IPS-15b (cell line): ENCODE data around the gene HOXB1.

Source experiments
- H3K27me3 ChIP-seq: one replicate; pipeline ENCODE4 v1.6.1; 2013; ENCODE audit warnings: low read length; ENCODE audit not compliant: control insufficient read depth, insufficient read depth
- H3K36me3 ChIP-seq: one replicate; pipeline ENCODE4 v1.6.1; 2013; ENCODE audit warnings: low read length; ENCODE audit not compliant: control insufficient read depth, insufficient read depth
- H3K4me1 ChIP-seq: one replicate; pipeline ENCODE4 v1.6.1; 2013; ENCODE audit warnings: mild to moderate bottlenecking, low read length; ENCODE audit not compliant: control insufficient read depth, insufficient read depth
- H3K4me3 ChIP-seq: one replicate; pipeline ENCODE4 v1.5.1; 2013; ENCODE audit warnings: low read depth, low read length
- H3K9ac ChIP-seq: one replicate; pipeline ENCODE4 v1.6.1; 2013; ENCODE audit warnings: low read depth, mild to moderate bottlenecking, low read length
- H3K9me3 ChIP-seq: one replicate; pipeline ENCODE4 v1.6.1; 2013; ENCODE audit warnings: mild to moderate bottlenecking, low read length; ENCODE audit not compliant: control insufficient read depth, insufficient read depth

HOXB1 gene

GRCh38 chr17:48549914-48550501, 19.2 kb upstream of the HOXB1 start:
- Histone ChIP-seq H3K27me3 (peaks cover 97% of the 10 kb centered on the region), H3K4me1 (peaks cover 34% of the 10 kb centered on the region), H3K36me3 (no peaks in the 10 kb centered on the region), H3K4me3 (peak overlapping the region; percentile 30), H3K9me3 (no peaks in the 10 kb centered on the region), H3K9ac (no peak overlapping the region)

GRCh38 chr17:48549281-48549630, 18.4 kb upstream of the HOXB1 start:
- Histone ChIP-seq H3K9me3 (no peaks in the 10 kb centered on the region), H3K9ac (no peak overlapping the region), H3K4me3 (no peak overlapping the region), H3K36me3 (no peaks in the 10 kb centered on the region), H3K27me3 (peaks cover 94% of the 10 kb centered on the region), H3K4me1 (peaks cover 34% of the 10 kb centered on the region)

GRCh38 chr17:48548523-48549280, 17.9 kb upstream of the HOXB1 start:
- H3K9ac ChIP-seq: no peak overlapping the region
- peaks cover 94% of the 10 kb centered on the region for H3K27me3 ChIP-seq
- no peaks in the 10 kb centered on the region for H3K36me3 ChIP-seq
- peak overlapping the region; percentile 30 for H3K4me3 ChIP-seq
- peaks cover 39% of the 10 kb centered on the region for H3K4me1 ChIP-seq
- H3K9me3 ChIP-seq: no peaks in the 10 kb centered on the region

GRCh38 chr17:48547808-48548522, 17.2 kb upstream of the HOXB1 start:
- H3K27me3 ChIP-seq: peaks cover 94% of the 10 kb centered on the region
- H3K9me3 ChIP-seq: no peaks in the 10 kb centered on the region
- peak overlapping the region; percentile 37 for H3K4me3 ChIP-seq
- H3K36me3 ChIP-seq: no peaks in the 10 kb centered on the region
- H3K9ac ChIP-seq: no peak overlapping the region
- H3K4me1 ChIP-seq: peaks cover 39% of the 10 kb centered on the region

- peaks cover 94% of the 10 kb centered on the region for H3K27me3 ChIP-seq
- no peak overlapping the region for H3K9ac ChIP-seq
- no peaks in the 10 kb centered on the region for H3K9me3 ChIP-seq
- peak overlapping the region; percentile 37 for H3K4me3 ChIP-seq
- H3K4me1 ChIP-seq: peaks cover 39% of the 10 kb centered on the region
- H3K36me3 ChIP-seq: no peaks in the 10 kb centered on the region
Observed at GRCh38 chr17:48546924-48547807, 16.4 kb upstream of the HOXB1 start.

GRCh38 chr17:48546137-48546923, 15.5 kb upstream of the HOXB1 start:
- Histone ChIP-seq H3K27me3 (peaks cover 92% of the 10 kb centered on the region), H3K4me3 (peak overlapping the region; percentile 37), H3K9me3 (no peaks in the 10 kb centered on the region), H3K9ac (no peak overlapping the region), H3K4me1 (peaks cover 39% of the 10 kb centered on the region), H3K36me3 (no peaks in the 10 kb centered on the region)

GRCh38 chr17:48545539-48545938, 14.7 kb upstream of the HOXB1 start:
- peak overlapping the region; percentile 19 for H3K4me3 ChIP-seq
- peaks cover 43% of the 10 kb centered on the region for H3K4me1 ChIP-seq
- H3K9me3 ChIP-seq: no peaks in the 10 kb centered on the region
- H3K27me3 ChIP-seq: peaks cover 95% of the 10 kb centered on the region
- no peak overlapping the region for H3K9ac ChIP-seq
- no peaks in the 10 kb centered on the region for H3K36me3 ChIP-seq

- Histone ChIP-seq H3K4me3 (peak within 1 kb of the TSS; percentile 42), H3K4me1 (peaks cover 46% of the 10 kb centered on the region), H3K9ac (no peak within 1 kb of the TSS), H3K27me3 (peaks cover 95% of the 10 kb centered on the region), H3K9me3 (no peaks in the 10 kb centered on the region), H3K36me3 (no peaks in the 10 kb centered on the region)
Observed at GRCh38 chr17:48545022-48545375, 14.2 kb upstream of the HOXB1 start, which contains the start of gene HOXB2. TSS of gene HOXB2 (minus strand) at chr17:48545109. CDS start at chr17:48544911, 198 bp downstream.

GRCh38 chr17:48544349-48545021, 13.7 kb upstream of the HOXB1 start:
- Histone ChIP-seq H3K4me1 (peaks cover 44% of the 10 kb centered on the region), H3K9me3 (no peaks in the 10 kb centered on the region), H3K36me3 (no peaks in the 10 kb centered on the region), H3K4me3 (peak overlapping the region; percentile 42), H3K27me3 (peaks cover 95% of the 10 kb centered on the region), H3K9ac (no peak overlapping the region)

GRCh38 chr17:48543854-48544348, 13.1 kb upstream of the HOXB1 start:
- Histone ChIP-seq H3K36me3 (no peaks in the 10 kb centered on the region), H3K9ac (no peak overlapping the region), H3K4me1 (peaks cover 38% of the 10 kb centered on the region), H3K4me3 (peak overlapping the region; percentile 42), H3K27me3 (peaks cover 95% of the 10 kb centered on the region), H3K9me3 (no peaks in the 10 kb centered on the region)
